ENCODE data around the gene PIH1D1. TPM values are rescaled to one million over a fixed set of nuclear protein-coding genes. Genes with fewer than 3 reads are reported as not detected.

PIH1D1 gene
- total RNA-seq, 2 donors from 2014 or later = 55.8 to 61.5 TPM

- DNase-seq (ENCODE audit: low spot score) = no peak
- no peak for TF ChIP-seq CTCF (IDR thresholded peaks at IDR 0.05)
Observed at GRCh38 chr19:49407079-49407478, 44.5 kb downstream of the PIH1D1 start.

GRCh38 chr19:49403404-49404187 is 48.0 kb downstream of the PIH1D1 start:
- no peak for TF ChIP-seq CTCF (IDR thresholded peaks at IDR 0.05)
- Histone ChIP-seq H3K4me3 (no peak overlapping the region), H3K27me3 (no peaks in the 10 kb centered on the region), H3K36me3 (no peaks in the 10 kb centered on the region), H3K27ac (no peak overlapping the region), H3K4me1 (no peaks in the 10 kb centered on the region), H3K9me3 (no peaks in the 10 kb centered on the region)
- no peak for DNase-seq (ENCODE audit: low spot score)

More at GRCh38 chr19:49407079-49407478, 44.5 kb downstream of the PIH1D1 start:
- H3K36me3 ChIP-seq = no peaks in the 10 kb centered on the region
- H3K4me1 ChIP-seq = no peaks in the 10 kb centered on the region
- no peaks in the 10 kb centered on the region for H3K27me3 ChIP-seq
- no peaks in the 10 kb centered on the region for H3K9me3 ChIP-seq
- H3K27ac ChIP-seq = no peak overlapping the region
- no peak overlapping the region for H3K4me3 ChIP-seq

- no peak for DNase-seq (ENCODE audit: low spot score)
- no peaks in the 10 kb centered on the region for H3K27me3 ChIP-seq
- no peak for TF ChIP-seq CTCF (IDR thresholded peaks at IDR 0.05)
- no peaks in the 10 kb centered on the region for H3K9me3 ChIP-seq
- no peaks in the 10 kb centered on the region for H3K4me1 ChIP-seq
- no peaks in the 10 kb centered on the region for H3K36me3 ChIP-seq
- no peak overlapping the region for H3K4me3 ChIP-seq
- no peak overlapping the region for H3K27ac ChIP-seq
Observed at GRCh38 chr19:49400029-49400428, 51.6 kb downstream of the PIH1D1 start.

- Histone ChIP-seq H3K9me3 (no peaks in the 10 kb centered on the region), H3K36me3 (no peaks in the 10 kb centered on the region), H3K4me3 (no peak overlapping the region), H3K27ac (no peak overlapping the region), H3K27me3 (no peaks in the 10 kb centered on the region), H3K4me1 (no peaks in the 10 kb centered on the region)
- TF ChIP-seq CTCF (IDR thresholded peaks at IDR 0.05) = no peak
- DNase-seq (ENCODE audit: low spot score) = no peak
Observed at GRCh38 chr19:49398931-49399330, 52.7 kb downstream of the PIH1D1 start.

GRCh38 chr19:49398001-49398615 is 53.5 kb downstream of the PIH1D1 start:
- Histone ChIP-seq H3K27ac (no peak overlapping the region), H3K4me1 (no peaks in the 10 kb centered on the region), H3K9me3 (no peaks in the 10 kb centered on the region), H3K36me3 (no peaks in the 10 kb centered on the region), H3K4me3 (no peak overlapping the region), H3K27me3 (no peaks in the 10 kb centered on the region)
- DNase-seq (ENCODE audit: low spot score) = no peak
- no peak for TF ChIP-seq CTCF (IDR thresholded peaks at IDR 0.05)
